OCI-LY7 (cell line): Measurements from ENCODE around the gene KRTAP5-9.
"Not testable (repeated sequence)": the region's sequence is repeated elsewhere in the genome, so short reads cannot be mapped to it uniquely, and the experiment has no call there.

Source experiments
- EZH2phosphoT487 ChIP-seq: fragments of 200-600 bp; sonication (generic); IDR thresholded peaks from 2 replicates; pipeline ENCODE4 v1.6.1; 2018; ENCODE audit warnings: low read depth, borderline replicate concordance, mild to moderate bottlenecking, mixed run types, antibody characterized with exemption, low read length, moderate library complexity, mixed read lengths
- TF ChIP-seq, protein P1 (sequence below): fragments of 200-600 bp; sonication (generic); conservative IDR thresholded peaks from 2 replicates; pipeline ENCODE4 v1.5.1; 2014; ENCODE audit warnings: mild to moderate bottlenecking, antibody characterized with exemption, low read length, moderate library complexity, mixed read lengths

DNA sequence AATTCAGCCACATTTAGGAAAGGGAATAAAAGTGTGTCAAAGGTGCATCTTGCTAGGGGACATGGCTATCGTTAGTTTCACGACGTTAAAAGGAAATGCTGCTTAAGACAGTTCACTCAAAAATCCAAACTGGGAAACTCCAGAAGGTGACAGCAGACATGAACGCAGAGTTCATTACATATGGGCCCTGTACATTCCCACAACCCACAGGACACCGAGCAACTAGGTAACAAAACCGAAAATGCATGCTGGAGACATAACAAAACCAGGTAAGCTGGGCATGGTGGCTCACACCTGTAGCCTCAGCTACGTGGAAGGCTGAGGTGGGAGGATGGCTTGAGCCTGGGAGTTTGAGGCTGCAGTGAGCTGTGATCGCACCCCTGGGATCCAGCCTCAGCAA lies 19.4 kb downstream of the KRTAP5-9 start:
- TF ChIP-seq, protein P1, sequence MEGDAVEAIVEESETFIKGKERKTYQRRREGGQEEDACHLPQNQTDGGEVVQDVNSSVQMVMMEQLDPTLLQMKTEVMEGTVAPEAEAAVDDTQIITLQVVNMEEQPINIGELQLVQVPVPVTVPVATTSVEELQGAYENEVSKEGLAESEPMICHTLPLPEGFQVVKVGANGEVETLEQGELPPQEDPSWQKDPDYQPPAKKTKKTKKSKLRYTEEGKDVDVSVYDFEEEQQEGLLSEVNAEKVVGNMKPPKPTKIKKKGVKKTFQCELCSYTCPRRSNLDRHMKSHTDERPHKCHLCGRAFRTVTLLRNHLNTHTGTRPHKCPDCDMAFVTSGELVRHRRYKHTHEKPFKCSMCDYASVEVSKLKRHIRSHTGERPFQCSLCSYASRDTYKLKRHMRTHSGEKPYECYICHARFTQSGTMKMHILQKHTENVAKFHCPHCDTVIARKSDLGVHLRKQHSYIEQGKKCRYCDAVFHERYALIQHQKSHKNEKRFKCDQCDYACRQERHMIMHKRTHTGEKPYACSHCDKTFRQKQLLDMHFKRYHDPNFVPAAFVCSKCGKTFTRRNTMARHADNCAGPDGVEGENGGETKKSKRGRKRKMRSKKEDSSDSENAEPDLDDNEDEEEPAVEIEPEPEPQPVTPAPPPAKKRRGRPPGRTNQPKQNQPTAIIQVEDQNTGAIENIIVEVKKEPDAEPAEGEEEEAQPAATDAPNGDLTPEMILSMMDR: not testable (repeated sequence)
- TF ChIP-seq EZH2phosphoT487: not testable (repeated sequence)
